ENCODE data around the gene TCF7L2.
"Not testable (repeated sequence)": the region's sequence is repeated elsewhere in the genome, so short reads cannot be mapped to it uniquely, and the experiment has no call there.

The TCF7L2 gene

GRCh38 chr10:113047151-113047550, 97.1 kb downstream of the TCF7L2 start:
- DNase-seq (ENCODE audit: low read depth) = no peak

DNA sequence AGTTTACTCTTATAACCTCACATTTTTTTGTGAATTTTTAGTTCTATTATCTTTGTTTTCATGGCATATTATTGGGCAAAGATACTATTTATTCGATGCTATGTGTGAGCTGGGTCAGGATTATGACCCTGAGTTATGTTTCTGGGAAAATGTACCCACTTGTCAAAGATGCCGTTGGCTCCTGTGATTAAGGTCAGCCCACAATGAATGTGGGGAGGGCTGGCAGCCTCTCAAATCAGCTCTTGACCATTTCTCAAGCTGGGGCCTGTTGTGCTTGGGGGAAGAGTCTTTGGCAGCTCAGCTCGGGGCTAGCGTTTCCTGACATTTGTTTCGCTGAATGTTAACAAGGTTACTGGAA, 97.5 kb downstream of the TCF7L2 start:
- no peak for DNase-seq (ENCODE audit: low read depth)

DNA sequence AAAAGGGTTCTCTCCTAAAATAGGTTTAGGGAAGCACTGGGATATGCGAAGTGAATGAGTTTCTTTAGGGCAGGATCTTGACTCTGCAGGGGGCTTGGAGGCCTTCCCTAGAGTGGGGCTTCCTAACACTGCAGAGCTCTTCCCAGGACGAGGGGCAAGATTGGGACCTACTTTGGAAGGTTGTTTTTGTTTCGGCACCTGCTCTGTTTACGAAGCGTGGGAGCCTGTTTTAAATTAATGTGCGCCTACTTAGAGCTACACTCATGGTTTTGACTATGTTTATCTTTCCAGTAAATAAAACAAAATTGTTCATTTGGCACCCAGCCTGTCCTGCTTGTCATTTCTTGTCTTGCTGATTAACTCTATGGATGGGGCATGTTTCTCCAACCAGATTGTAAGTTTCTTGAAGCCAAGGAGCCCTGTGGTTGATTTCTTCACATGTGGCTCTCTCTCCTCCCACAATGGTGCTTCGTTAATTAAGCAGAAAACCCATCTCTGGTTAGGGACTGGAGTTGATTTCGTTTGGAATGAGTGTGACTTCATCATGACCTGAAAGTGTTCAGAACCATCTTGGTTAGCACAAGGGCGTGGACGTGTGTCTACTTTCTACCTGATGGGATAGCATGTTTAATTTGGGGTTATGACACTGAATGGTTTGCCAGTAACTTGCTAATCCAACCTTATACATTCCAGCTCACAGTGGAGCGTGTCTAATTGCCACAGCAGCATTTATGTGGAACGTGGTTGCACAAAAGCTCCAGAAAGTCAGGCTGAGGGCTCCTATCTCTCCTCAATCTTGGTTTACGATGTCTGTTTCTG, 98.1 kb downstream of the TCF7L2 start:
- DNase-seq (ENCODE audit: low read depth) = no peak

- DNase-seq (ENCODE audit: low read depth) = no peak
Observed at GRCh38 chr10:113049881-113050280, 99.8 kb downstream of the TCF7L2 start.

DNA sequence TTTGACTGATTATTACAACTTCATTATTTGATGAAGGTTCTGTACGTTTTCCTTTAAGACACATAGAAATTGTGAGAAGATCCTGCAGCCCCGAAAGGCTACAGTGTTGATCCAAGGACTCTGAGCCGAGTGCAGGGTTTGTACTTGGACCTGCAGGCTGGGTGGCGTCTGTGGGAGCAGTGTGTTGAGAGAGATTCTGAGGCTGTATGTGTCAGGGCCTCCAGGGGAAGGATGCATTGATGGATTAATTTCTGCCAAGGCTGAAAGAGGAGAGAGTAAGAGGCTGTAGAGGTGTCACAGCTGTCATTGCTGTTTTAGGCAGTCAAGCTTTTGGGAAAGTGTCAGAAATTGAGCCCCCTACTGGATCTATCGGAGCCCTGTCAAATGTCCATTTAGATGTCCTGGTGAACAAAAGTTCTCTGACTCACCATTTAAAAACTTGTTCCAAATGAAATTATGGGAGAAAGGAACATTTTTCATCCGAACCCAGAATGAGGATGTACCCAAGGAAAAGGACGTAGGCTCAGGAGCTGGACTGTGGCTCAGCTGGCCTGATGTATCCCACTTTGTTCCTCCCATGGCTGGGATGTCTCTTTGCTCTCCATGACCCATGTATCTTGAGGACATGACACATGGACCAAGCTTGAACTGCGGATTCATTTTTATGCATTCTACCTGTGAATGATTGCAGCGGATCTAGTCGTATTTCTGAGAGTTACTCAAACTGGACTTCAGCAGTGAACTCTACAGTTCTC, 102.2 kb downstream of the TCF7L2 start:
- no peak for DNase-seq (ENCODE audit: low read depth)

DNA sequence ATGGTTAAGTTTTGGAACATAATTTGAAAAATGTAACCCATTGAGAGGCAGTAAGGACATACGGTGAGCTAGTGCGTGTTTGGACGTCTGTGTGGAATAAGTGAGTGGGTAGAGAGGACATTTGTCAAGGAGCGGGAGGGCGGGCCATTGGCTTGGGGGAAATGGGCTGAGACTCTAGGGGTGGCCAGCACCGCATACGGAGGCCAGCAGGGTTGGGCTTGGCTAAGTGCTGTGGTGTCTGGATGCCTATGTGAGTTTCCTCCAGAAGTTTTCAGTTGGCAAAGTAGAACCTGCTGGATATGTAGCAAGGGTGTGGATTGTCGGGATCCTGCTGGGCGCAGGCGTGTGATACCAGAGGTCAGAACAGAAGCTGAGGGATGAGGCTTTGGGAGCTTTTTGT, 103.0 kb downstream of the TCF7L2 start:
- DNase-seq (ENCODE audit: low read depth) = no peak

DNA sequence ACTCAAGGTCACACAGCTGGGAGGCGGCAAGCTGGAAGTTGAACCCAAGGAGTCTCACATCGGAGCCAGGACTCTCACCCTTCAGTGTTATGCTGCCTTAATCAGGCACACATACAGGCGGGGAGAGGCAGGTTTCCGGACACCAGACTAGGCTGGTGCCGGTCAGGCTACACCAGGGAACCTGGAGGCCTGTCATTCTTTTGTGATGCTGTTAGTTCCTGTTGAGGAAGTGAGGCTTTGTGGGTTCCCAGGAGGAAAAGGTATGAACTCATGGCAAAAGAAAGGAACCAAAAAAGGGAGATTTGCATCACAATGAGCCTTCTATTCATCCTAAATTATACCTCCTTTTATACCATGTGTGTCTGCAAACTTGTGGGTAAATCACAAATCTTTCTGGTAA, 103.8 kb downstream of the TCF7L2 start:
- no peak for DNase-seq (ENCODE audit: low read depth)

DNA sequence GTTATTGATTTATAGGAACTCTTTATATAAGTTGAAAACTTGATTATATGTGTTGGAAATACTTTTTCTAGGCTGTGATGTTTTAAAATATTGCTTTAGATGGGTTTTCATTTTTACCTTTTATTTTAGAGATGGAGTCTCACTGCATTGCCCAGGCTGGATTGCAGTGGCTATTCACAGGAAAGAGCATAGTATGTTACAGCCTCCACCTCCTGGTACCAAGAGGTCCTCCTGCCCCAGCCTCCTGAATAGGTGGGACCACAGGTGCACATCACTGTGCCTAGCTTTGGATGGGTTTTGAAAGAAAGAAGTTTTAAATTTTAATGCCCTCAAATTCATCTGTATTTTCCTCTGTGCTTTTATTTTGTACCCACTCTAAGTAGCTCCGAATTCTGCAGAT, 105.4 kb downstream of the TCF7L2 start:
- DNase-seq (ENCODE audit: low read depth) = no peak

DNA sequence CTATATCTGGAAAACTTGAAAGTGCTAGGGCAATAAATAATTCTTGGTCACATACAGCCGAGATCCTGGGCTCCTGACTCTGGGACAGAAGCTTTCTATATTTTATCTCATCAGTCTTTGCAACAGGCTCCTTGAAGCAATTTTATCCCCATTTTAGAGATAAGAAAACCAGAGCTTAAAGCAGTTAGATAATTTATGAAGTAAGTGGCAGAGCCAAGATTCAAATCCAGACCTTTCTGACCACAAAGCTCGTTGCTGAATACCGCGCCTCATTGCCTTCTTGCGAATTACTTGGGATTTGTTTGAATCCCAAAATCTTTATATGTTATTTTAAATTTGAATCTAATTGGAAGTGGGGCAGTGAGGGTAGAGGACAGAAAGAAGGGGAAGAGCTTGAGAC, 106.0 kb downstream of the TCF7L2 start:
- DNase-seq (ENCODE audit: low read depth) = no peak

GRCh38 chr10:113056441-113057021, 106.5 kb downstream of the TCF7L2 start:
- DNase-seq (ENCODE audit: low read depth) = no peak

DNA sequence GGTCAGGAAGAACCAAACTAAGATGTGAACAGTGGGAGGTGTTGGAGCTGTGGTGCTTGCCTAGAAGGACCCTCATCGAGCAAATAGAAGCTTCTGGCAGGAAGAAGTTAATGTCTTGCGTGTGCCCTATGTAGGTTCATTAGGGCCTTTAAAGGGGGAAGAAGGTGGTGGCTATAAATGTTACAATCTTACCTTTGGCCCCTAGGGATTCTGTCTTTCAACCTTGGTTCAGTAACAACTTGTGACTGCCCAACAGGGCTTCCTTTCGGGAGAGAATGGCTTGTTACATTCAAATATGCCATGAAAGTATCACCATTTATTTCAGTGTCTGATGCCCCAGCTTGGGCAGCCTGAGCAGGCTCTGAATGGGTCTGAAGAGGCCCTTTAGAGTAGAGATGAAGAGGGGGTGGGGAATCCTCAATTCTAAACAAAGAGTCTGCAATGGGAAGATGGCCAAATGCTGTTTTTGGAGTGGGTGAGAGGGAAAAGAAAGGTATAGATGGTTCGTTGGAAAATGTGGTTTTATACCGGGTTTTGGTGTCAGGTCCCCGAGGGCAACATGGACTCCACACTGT, 108.0 kb downstream of the TCF7L2 start:
- no peak for DNase-seq (ENCODE audit: low read depth)

GRCh38 chr10:113058523-113059370, 108.7 kb downstream of the TCF7L2 start:
- no peak for DNase-seq (ENCODE audit: low read depth)

GRCh38 chr10:113059371-113059780, 109.3 kb downstream of the TCF7L2 start:
- no peak for DNase-seq (ENCODE audit: low read depth)

DNA sequence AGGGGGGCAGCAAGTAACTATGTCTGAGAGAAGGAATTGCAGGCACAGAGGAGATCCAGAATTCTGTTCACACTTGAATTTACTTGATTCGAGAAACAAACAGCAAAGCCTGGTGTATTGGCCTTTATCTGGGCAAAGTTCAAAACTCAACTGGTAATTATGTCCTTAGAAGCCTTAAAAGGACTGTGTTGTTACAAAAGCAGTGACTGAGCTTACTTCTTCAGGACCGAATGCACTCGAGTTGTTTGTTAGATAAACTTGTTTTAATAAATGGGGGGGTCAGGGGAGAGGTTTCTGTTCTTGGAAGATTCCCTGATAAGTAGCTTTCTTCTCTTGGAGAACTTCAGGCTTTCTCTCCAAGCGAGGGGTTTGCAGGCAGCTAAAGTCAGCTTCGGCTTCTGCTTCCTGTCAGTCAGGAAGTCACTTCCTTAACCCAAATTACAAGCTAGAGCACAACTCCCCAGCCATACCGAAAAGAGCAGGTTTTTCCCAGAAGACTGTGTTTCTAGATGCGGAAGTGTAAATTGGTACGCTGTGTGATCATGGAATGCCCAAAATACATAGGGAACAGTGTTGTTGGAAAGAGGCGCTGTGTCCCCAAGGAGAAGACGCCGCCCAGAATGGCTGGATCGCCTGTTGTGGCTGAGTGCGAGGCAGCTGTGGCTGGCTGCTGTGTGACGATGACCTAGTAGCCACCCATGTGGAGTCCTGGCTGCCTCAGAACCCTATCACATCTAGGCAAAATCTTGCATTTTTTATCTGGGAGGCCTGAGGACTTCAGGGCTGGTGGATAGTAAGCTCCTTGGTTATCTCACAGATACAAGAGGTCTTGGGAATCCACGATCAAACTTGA, 110.4 kb downstream of the TCF7L2 start:
- DNase-seq (ENCODE audit: low read depth) = no peak

GRCh38 chr10:113061054-113061430, 111.0 kb downstream of the TCF7L2 start:
- no peak for DNase-seq (ENCODE audit: low read depth)

DNA sequence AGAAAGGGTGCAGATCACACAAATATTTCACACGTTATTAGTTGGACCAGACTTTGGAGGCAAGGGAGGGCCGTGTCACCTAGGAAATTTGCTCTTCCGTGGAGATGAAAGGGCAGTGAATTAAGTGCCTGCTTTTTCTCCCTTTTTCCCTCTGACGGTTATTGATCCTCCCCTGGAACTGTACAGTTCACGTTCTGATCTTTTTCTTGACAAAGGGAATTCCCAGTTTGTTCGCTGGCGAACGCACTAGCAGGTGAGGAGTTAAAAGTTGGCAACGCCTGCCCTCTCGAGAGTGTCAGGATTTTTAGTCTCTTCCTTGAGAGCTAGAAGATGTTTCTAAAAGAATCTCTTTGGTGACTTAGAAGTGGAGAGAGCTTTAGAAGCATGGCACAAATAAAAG, 111.5 kb downstream of the TCF7L2 start:
- DNase-seq (ENCODE audit: low read depth) = no peak

DNA sequence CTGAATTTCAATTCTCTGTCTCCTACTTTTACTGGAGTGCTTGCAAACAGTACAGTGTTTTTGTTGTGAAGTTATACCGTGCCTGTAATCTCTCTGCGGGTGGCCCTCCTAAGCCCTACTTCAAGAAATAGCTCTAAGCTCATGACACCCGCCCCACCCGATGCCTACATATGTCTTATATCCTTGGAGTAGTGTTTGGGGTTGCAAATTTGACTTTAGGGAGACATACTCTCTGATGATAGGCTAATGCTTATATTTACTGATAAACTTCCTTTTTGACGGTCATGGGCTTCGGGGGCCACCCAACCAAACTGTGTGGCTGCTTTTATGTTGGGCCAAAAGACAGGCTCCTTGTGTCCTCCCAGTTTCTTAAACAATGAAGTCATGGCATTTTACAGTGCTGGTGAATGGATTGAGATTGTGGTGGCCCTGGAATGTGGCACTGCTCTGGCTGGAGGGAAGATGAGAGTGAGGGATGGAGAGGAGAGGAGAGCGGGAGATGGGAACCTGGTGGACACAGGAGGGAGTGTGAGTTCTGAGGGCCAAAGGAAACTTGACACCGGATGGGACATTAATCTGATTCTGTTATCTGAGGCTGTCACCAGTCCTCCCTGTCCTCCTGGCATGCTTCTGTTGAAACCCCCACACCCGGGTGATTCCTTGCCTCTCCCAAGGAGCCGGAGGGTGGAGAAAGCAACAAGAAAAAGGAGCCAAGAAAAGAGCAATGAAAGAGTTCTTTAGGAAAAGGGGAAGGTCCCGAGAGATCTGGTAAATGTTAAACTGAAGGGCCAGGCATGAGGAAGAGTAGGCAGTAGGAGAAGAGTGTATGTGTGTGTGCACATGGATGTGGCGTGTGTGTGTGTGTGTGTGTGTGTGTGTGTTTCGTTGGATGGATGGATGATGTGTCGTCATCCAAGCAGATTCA, 113.3 kb downstream of the TCF7L2 start:
- no peak for DNase-seq (ENCODE audit: low read depth)

DNA sequence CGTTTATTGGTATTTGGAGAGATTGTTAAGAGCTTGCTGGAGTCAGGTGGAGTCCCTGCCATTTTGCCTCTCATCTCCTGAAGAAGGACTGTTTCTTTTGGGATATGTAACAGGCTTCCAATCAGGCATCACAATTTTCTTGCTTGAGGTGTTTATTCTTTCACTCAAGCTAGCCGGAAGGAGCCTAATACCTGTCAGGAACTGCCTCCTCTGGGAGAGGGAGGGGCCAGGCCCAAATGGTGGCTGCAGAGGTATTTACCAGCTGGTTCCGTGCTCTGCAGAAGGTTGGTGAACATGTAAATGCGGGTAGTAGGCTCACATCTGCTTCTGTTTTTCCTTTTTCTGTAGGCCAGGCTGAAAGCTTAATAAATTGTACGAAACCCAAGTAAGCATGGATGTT, 114.0 kb downstream of the TCF7L2 start:
- DNase-seq (ENCODE audit: low read depth) = no peak

DNA sequence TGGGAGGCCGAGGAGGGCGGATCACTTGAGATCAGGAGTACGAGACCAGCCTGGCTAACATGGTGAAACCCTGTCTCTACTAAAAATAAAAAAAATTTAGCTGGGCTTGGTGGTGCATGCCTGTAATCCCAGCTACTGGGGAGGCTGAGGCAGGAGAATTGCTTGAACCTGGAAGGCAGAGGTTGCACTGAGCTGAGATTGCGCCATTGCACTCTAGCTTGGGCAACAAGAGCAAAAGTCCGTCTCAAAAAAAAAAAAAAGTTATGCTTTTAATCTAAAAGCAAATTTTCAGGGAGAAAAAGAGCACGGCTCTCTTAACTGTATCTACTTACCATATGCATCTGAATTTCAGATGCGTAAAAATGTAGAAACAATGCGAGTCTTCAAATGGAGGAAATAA, 116.1 kb downstream of the TCF7L2 start:
- DNase-seq (ENCODE audit: low read depth) = not testable (repeated sequence)

Measured in HS-5 (cell line).